SKM-1 treated with dmso at 0.1 percent for 144 hours (cell line): ENCODE measurements around the gene ADIRF.
"Not testable (repeated sequence)": the region's sequence is repeated elsewhere in the genome, so short reads cannot be mapped to it uniquely, and the experiment has no call there.

Experiments
- DNase-seq: peaks from one replicate; lab custom pipeline; 2025; ENCODE audit not compliant: unreplicated experiment; lab: John Stamatoyannopoulos, UW

ADIRF gene

GRCh38 chr10:86968271-86968993, at the start of gene ADIRF:
Gene ADIRF, plus strand, starts transcription at chr10:86968482. Its CDS starts 63 bp downstream, at chr10:86968545.
- DNase-seq: no peak

GRCh38 chr10:86922553-86922961, 45.7 kb upstream of the ADIRF start:
- DNase-seq: no peak

- no peak for DNase-seq
Observed at GRCh38 chr10:86929468-86930380, 38.6 kb upstream of the ADIRF start.

GRCh38 chr10:86931872-86932271, 36.4 kb upstream of the ADIRF start:
- no peak for DNase-seq

GRCh38 chr10:86932674-86933073, 35.6 kb upstream of the ADIRF start:
- DNase-seq: no peak

- DNase-seq: not testable (repeated sequence)
Observed at GRCh38 chr10:86934162-86934711, 34.0 kb upstream of the ADIRF start.

- no peak for DNase-seq
Observed at GRCh38 chr10:86936661-86937501, 31.4 kb upstream of the ADIRF start.

GRCh38 chr10:86937502-86938154, 30.7 kb upstream of the ADIRF start:
- no peak for DNase-seq

- no peak for DNase-seq
Observed at GRCh38 chr10:86938260-86938659, 30.0 kb upstream of the ADIRF start.

- DNase-seq: not testable (repeated sequence)
Observed at GRCh38 chr10:86940076-86940475, 28.2 kb upstream of the ADIRF start.

- no peak for DNase-seq
Observed at GRCh38 chr10:86940677-86941076, 27.6 kb upstream of the ADIRF start.

GRCh38 chr10:86941426-86941825, 26.9 kb upstream of the ADIRF start:
- no peak for DNase-seq

- DNase-seq: no peak
Observed at GRCh38 chr10:86941991-86942421, 26.3 kb upstream of the ADIRF start.

- DNase-seq: no peak
Observed at GRCh38 chr10:86942441-86943315, 25.6 kb upstream of the ADIRF start.

- no peak for DNase-seq
Observed at GRCh38 chr10:86943316-86944030, 24.8 kb upstream of the ADIRF start.

GRCh38 chr10:86944031-86944419, 24.3 kb upstream of the ADIRF start:
- DNase-seq: no peak

- no peak for DNase-seq
Observed at GRCh38 chr10:86944471-86944870, 23.8 kb upstream of the ADIRF start.

- DNase-seq: no peak
Observed at GRCh38 chr10:86944907-86945306, 23.4 kb upstream of the ADIRF start.
